Testis (tissue), 2 donors: ENCODE measurements around the gene CPHXL.

Experiments used
- POLR2A ChIP-seq: fragments of 450-650 bp; IDR thresholded peaks from one replicate; pipeline ENCODE4 v1.6.1; 2017; ENCODE audit warnings: antibody characterized with exemption, mild to moderate bottlenecking, moderate library complexity
- TF ChIP-seq, protein P1 (sequence below), 3 experiments: fragments of 450-650 bp in 2 of 3; fragments of 200-600 bp in 1 of 3; sonication (generic) in 1 of 3; IDR thresholded peaks; one replicate each; pipeline ENCODE4 v1.5.1; 2016 to 2019; ENCODE audit warnings: antibody characterized with exemption in 3 of 3, mild to moderate bottlenecking in 2 of 3, moderate library complexity in 1 of 3

DNA sequence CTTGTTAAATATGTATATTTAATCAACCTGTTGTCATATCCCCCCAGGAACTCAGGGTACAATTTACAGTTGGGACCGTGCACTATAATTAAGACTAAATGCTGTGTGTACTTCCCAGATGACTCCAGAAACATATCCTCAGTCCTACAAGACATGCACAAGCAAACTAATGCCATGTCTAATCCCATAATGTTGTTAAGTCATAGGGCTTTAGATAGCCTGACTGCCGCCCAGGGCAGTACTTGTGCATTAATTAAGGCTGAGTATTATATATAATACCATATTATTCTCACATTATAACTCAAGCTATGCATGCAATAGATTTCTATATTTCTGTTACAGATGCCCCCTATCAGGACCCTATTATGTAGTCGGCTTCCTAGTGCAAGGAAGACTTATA, 20.1 kb upstream of the CPHXL start:
- no peak for TF ChIP-seq POLR2A
- TF ChIP-seq, protein P1, sequence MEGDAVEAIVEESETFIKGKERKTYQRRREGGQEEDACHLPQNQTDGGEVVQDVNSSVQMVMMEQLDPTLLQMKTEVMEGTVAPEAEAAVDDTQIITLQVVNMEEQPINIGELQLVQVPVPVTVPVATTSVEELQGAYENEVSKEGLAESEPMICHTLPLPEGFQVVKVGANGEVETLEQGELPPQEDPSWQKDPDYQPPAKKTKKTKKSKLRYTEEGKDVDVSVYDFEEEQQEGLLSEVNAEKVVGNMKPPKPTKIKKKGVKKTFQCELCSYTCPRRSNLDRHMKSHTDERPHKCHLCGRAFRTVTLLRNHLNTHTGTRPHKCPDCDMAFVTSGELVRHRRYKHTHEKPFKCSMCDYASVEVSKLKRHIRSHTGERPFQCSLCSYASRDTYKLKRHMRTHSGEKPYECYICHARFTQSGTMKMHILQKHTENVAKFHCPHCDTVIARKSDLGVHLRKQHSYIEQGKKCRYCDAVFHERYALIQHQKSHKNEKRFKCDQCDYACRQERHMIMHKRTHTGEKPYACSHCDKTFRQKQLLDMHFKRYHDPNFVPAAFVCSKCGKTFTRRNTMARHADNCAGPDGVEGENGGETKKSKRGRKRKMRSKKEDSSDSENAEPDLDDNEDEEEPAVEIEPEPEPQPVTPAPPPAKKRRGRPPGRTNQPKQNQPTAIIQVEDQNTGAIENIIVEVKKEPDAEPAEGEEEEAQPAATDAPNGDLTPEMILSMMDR (IDR thresholded peaks at IDR 0.05), result no peak
